GM20431 (cell line): Measurements from ENCODE around the gene GNG2.
"Not testable (repeated sequence)": the region's sequence is repeated elsewhere in the genome, so short reads cannot be mapped to it uniquely, and the experiment has no call there.

Experiments
- in situ Hi-C: fragments of 300-500 bp; cut with MseI, MboI; formaldehyde crosslinking; loops from one replicate; pipeline ENCODE4 v1.15.0; 2020; ENCODE audit warnings: low sequenced_read_pairs; ENCODE audit not compliant: unreplicated experiment

GNG2 gene

GRCh38 chr14:51883232-51883631, 22.8 kb downstream of the GNG2 start:
- in situ Hi-C loops, result no loop called here

GRCh38 chr14:51884086-51884927, 23.9 kb downstream of the GNG2 start:
- in situ Hi-C loops, result no loop called here

GRCh38 chr14:51889851-51890250, 29.4 kb downstream of the GNG2 start:
- in situ Hi-C loops, result no loop called here

GRCh38 chr14:51894250-51894649, 33.8 kb downstream of the GNG2 start:
- in situ Hi-C loops, result no loop called here

- in situ Hi-C loops, result no loop called here
Measured at GRCh38 chr14:51895375-51895774, 35.0 kb downstream of the GNG2 start.

GRCh38 chr14:51897791-51898355, 37.5 kb downstream of the GNG2 start:
- in situ Hi-C loops, result no loop called here

GRCh38 chr14:51901475-51902024, 41.1 kb downstream of the GNG2 start:
- in situ Hi-C loops, result no loop called here

- in situ Hi-C loops, result not testable (repeated sequence)
Measured at GRCh38 chr14:51905656-51906121, 45.3 kb downstream of the GNG2 start.

- in situ Hi-C loops, result no loop called here
Measured at GRCh38 chr14:51908086-51908485, 47.7 kb downstream of the GNG2 start.

- in situ Hi-C loops, result no loop called here
Measured at GRCh38 chr14:51912112-51912786, 51.8 kb downstream of the GNG2 start.

GRCh38 chr14:51914310-51914709, 53.9 kb downstream of the GNG2 start:
- in situ Hi-C loops, result no loop called here

GRCh38 chr14:51917193-51917592, 56.8 kb downstream of the GNG2 start:
- in situ Hi-C loops, result no loop called here

- in situ Hi-C loops, result no loop called here
Measured at GRCh38 chr14:51921026-51921425, 60.6 kb downstream of the GNG2 start.

- in situ Hi-C loops, result no loop called here
Measured at GRCh38 chr14:51922624-51923023, 62.2 kb downstream of the GNG2 start.

GRCh38 chr14:51924600-51924999, 64.2 kb downstream of the GNG2 start:
- in situ Hi-C loops, result no loop called here

- in situ Hi-C loops, result no loop called here
Measured at GRCh38 chr14:51925980-51926379, 65.6 kb downstream of the GNG2 start.

- in situ Hi-C loops, result no loop called here
Measured at GRCh38 chr14:51926449-51926848, 66.0 kb downstream of the GNG2 start.

- in situ Hi-C loops, result no loop called here
Measured at GRCh38 chr14:51928568-51928967, 68.2 kb downstream of the GNG2 start.

- in situ Hi-C loops, result no loop called here
Measured at GRCh38 chr14:51929166-51929565, 68.8 kb downstream of the GNG2 start.

- in situ Hi-C loops, result no loop called here
Measured at GRCh38 chr14:51929910-51930682, 69.7 kb downstream of the GNG2 start.
